GM21528 (cell line): Measurements from ENCODE around the gene CMIP.

Source experiments
- ATAC-seq: cut with Tn5 transposase; IDR thresholded peaks from one replicate; pipeline ENCODE4 v1.9.1; 2021; ENCODE audit warnings: mild to moderate bottlenecking, moderate library complexity; ENCODE audit not compliant: unreplicated experiment, low FRiP score

CMIP gene

GRCh38 chr16:81627729-81628244 lies 183.2 kb downstream of the CMIP start:
- no peak for ATAC-seq

GRCh38 chr16:81629034-81629802 lies 184.6 kb downstream of the CMIP start:
- ATAC-seq: no peak

GRCh38 chr16:81629896-81630634 lies 185.5 kb downstream of the CMIP start:
- no peak for ATAC-seq

- no peak for ATAC-seq
Observed at GRCh38 chr16:81630635-81631031, 186.0 kb downstream of the CMIP start.

- ATAC-seq: no peak
Observed at GRCh38 chr16:81632392-81633146, 188.0 kb downstream of the CMIP start.

- ATAC-seq: no peak
Observed at GRCh38 chr16:81633147-81633619, 188.6 kb downstream of the CMIP start.

GRCh38 chr16:81633680-81634379 lies 189.2 kb downstream of the CMIP start:
- no peak for ATAC-seq

GRCh38 chr16:81634380-81635062 lies 189.9 kb downstream of the CMIP start:
- ATAC-seq: no peak

GRCh38 chr16:81635063-81635937 lies 190.7 kb downstream of the CMIP start:
- no peak for ATAC-seq

- no peak for ATAC-seq
Observed at GRCh38 chr16:81636298-81636993, 191.8 kb downstream of the CMIP start.

- ATAC-seq: no peak
Observed at GRCh38 chr16:81637336-81638235, 193.0 kb downstream of the CMIP start.

- ATAC-seq: no peak
Observed at GRCh38 chr16:81638286-81638945, 193.8 kb downstream of the CMIP start.

GRCh38 chr16:81639348-81639747 lies 194.7 kb downstream of the CMIP start:
- no peak for ATAC-seq

- no peak for ATAC-seq
Observed at GRCh38 chr16:81639931-81640680, 195.5 kb downstream of the CMIP start.

- ATAC-seq: no peak
Observed at GRCh38 chr16:81640681-81641070, 196.1 kb downstream of the CMIP start.
